ENCODE data around the gene TRUB2.

The TRUB2 gene

GRCh38 chr9:128322404-128323211, at the start of gene TRUB2, which contains the start of gene COQ4:
TSS of gene TRUB2 (minus strand) at chr9:128322447. CDS start at chr9:128322408, 39 bp downstream.
TSS of gene COQ4 (plus strand) at chr9:128322839. CDS start at chr9:128322859, 20 bp downstream.
- peak; percentile 87 for DNase-seq (ENCODE audit: low spot score)

GRCh38 chr9:128371630-128372117, 49.4 kb upstream of the TRUB2 start:
- peak; percentile 8 for DNase-seq (ENCODE audit: low spot score)

- DNase-seq (ENCODE audit: low spot score) = peak; percentile 93
Observed at GRCh38 chr9:128370752-128371629, 48.7 kb upstream of the TRUB2 start, which contains the start of gene URM1. TSS of gene URM1 (plus strand) at chr9:128371374. CDS start at chr9:128371381, 7 bp downstream.

GRCh38 chr9:128370367-128370751, 48.1 kb upstream of the TRUB2 start:
- DNase-seq (ENCODE audit: low spot score) = peak; percentile 39

- DNase-seq (ENCODE audit: low spot score) = no peak
Observed at GRCh38 chr9:128369024-128369706, 46.9 kb upstream of the TRUB2 start.

GRCh38 chr9:128365525-128365924, 43.3 kb upstream of the TRUB2 start:
- no peak for DNase-seq (ENCODE audit: low spot score)

- no peak for DNase-seq (ENCODE audit: low spot score)
Observed at GRCh38 chr9:128362774-128363173, 40.5 kb upstream of the TRUB2 start.

- DNase-seq (ENCODE audit: low spot score) = peak; percentile 69
Observed at GRCh38 chr9:128361986-128362646, 39.9 kb upstream of the TRUB2 start.

- DNase-seq (ENCODE audit: low spot score) = no peak
Observed at GRCh38 chr9:128361296-128361985, 39.2 kb upstream of the TRUB2 start.

- DNase-seq (ENCODE audit: low spot score) = no peak
Observed at GRCh38 chr9:128360826-128361225, 38.6 kb upstream of the TRUB2 start.

- no peak for DNase-seq (ENCODE audit: low spot score)
Observed at GRCh38 chr9:128358861-128359260, 36.6 kb upstream of the TRUB2 start.

GRCh38 chr9:128358090-128358489, 35.8 kb upstream of the TRUB2 start:
- DNase-seq (ENCODE audit: low spot score) = no peak

GRCh38 chr9:128355451-128355850, 33.2 kb upstream of the TRUB2 start:
- no peak for DNase-seq (ENCODE audit: low spot score)

- DNase-seq (ENCODE audit: low spot score) = no peak
Observed at GRCh38 chr9:128349772-128350171, 27.5 kb upstream of the TRUB2 start.

GRCh38 chr9:128349125-128349524, 26.9 kb upstream of the TRUB2 start:
- DNase-seq (ENCODE audit: low spot score) = no peak

GRCh38 chr9:128344931-128345605, 22.8 kb upstream of the TRUB2 start:
- no peak for DNase-seq (ENCODE audit: low spot score)

GRCh38 chr9:128343855-128344254, 21.6 kb upstream of the TRUB2 start:
- no peak for DNase-seq (ENCODE audit: low spot score)

GRCh38 chr9:128342971-128343680, 20.9 kb upstream of the TRUB2 start:
- no peak for DNase-seq (ENCODE audit: low spot score)

- DNase-seq (ENCODE audit: low spot score) = peak; percentile 65
Observed at GRCh38 chr9:128341435-128341849, 19.2 kb upstream of the TRUB2 start.
